ENCODE measurements around the gene SERINC3.

GRCh38 chr20:44489931-44490330 is 31.9 kb downstream of the SERINC3 start:
- TF ChIP-seq KDM5A (IDR thresholded peaks at IDR 0.05; ENCODE audit: low read length) (no peak), POLR2A (IDR thresholded peaks at IDR 0.05; ENCODE audit: control extremely low read depth in 1 of 2, low read depth in 2 of 2, low read length in 2 of 2) (no peak), CTCF (IDR thresholded peaks at IDR 0.05; ENCODE audit: control extremely low read depth in 1 of 3, insufficient read depth in 1 of 3, low read depth in 1 of 3, low read length in 3 of 3) (no peak), GABPA (IDR thresholded peaks at IDR 0.05; ENCODE audit: borderline replicate concordance, insufficient read depth, low read length) (no peak), JUN (IDR thresholded peaks at IDR 0.05; ENCODE audit: low read depth, low read length) (no peak), EZH2 (IDR thresholded peaks at IDR 0.05; ENCODE audit: low read depth, low read length, severe bottlenecking) (no peak), MAX (IDR thresholded peaks at IDR 0.05) (no peak), HDAC2 (IDR thresholded peaks at IDR 0.05; ENCODE audit: borderline replicate concordance in 1 of 2, low read depth in 2 of 2, low read length in 2 of 2) (no peak), TAF1 (IDR thresholded peaks at IDR 0.05; ENCODE audit: low read depth, low read length) (no peak), YY1 (IDR thresholded peaks at IDR 0.05; ENCODE audit: low read depth, low read length) (no peak), CBX5 (IDR thresholded peaks at IDR 0.05; ENCODE audit: low read depth, low read length) (no peak)
- TF ChIP-seq, protein P1, sequence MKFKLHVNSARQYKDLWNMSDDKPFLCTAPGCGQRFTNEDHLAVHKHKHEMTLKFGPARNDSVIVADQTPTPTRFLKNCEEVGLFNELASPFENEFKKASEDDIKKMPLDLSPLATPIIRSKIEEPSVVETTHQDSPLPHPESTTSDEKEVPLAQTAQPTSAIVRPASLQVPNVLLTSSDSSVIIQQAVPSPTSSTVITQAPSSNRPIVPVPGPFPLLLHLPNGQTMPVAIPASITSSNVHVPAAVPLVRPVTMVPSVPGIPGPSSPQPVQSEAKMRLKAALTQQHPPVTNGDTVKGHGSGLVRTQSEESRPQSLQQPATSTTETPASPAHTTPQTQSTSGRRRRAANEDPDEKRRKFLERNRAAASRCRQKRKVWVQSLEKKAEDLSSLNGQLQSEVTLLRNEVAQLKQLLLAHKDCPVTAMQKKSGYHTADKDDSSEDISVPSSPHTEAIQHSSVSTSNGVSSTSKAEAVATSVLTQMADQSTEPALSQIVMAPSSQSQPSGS (IDR thresholded peaks at IDR 0.05; ENCODE audit: low read length): no peak
